ENCODE measurements around the gene AGPAT4.

- TF ChIP-seq CTCF (IDR thresholded peaks at IDR 0.05; ENCODE audit: low read depth, low read length) (no peak), POLR2A (IDR thresholded peaks at IDR 0.05; ENCODE audit: extremely low read depth, insufficient read length) (no peak)
- TF ChIP-seq, protein P1, sequence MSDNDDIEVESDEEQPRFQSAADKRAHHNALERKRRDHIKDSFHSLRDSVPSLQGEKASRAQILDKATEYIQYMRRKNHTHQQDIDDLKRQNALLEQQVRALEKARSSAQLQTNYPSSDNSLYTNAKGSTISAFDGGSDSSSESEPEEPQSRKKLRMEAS (IDR thresholded peaks at IDR 0.05; ENCODE audit: low read depth, low read length), result no peak
Measured at GRCh38 chr6:161302949-161303348, 29.1 kb upstream of the AGPAT4 start.

Measured in NB4 (cell line).